ENCODE measurements around the gene S1PR1. TPM values are rescaled to one million over a fixed set of nuclear protein-coding genes. Genes with fewer than 3 reads are reported as not detected.

The S1PR1 gene
- polyA plus RNA-seq, 3 donors from 2014 or later, result 99.8 to 142 (median 126) TPM

GRCh38 chr1:101261623-101262022, 24.8 kb downstream of the S1PR1 start:
- DNase-seq, result no peak
- peaks cover 0 to 2% (median 2%) of the 10 kb centered on the region in 3 donors for H3K27me3 Mint-ChIP-seq (ENCODE audit: low read depth in 3 of 3)
- H3K36me3 Mint-ChIP-seq, result no peaks in the 10 kb centered on the region
- H3K9me3 Mint-ChIP-seq, result no peaks in the 10 kb centered on the region
- H3K4me3 Mint-ChIP-seq, result peak overlapping the region in 1 of 5 donors; percentile 27
- peaks cover 80 to 92% of the 10 kb centered on the region in 2 donors for H3K4me1 Mint-ChIP-seq
- peak overlapping the region in 3 of 6 donors; percentile 32 to 68 (median 65) for H3K27ac Mint-ChIP-seq

DNA sequence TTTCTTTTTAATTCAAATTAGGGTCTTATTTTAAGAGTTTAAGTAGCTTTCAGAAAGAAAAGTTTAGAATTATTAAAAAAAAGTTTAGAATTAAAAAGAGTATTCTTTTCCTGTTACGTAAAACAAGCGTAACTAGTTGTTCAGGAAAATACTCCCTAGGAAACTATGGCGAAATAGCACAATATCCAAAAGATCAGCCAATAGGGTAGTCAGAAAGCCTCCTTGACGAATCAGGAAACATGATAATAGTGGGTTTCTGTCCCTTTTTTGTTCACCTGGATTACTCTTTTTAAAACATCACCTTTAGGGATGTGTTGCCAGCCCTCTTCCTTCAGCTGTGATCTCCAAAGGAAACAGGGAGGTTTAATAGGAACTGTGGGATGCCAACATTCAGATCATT, 25.2 kb downstream of the S1PR1 start:
- Mint-ChIP-seq H3K27ac (peak overlapping the region; percentile 76 to 91 (median 88)), H3K4me1 (peaks cover 82 to 92% of the 10 kb centered on the region in 2 donors), H3K27me3 (ENCODE audit: low read depth in 3 of 3) (peaks cover 0 to 4% (median 2%) of the 10 kb centered on the region in 3 donors), H3K36me3 (no peaks in the 10 kb centered on the region), H3K9me3 (no peaks in the 10 kb centered on the region), H3K4me3 (peak overlapping the region; percentile 71 to 86 (median 78))
- DNase-seq, result no peak

DNA sequence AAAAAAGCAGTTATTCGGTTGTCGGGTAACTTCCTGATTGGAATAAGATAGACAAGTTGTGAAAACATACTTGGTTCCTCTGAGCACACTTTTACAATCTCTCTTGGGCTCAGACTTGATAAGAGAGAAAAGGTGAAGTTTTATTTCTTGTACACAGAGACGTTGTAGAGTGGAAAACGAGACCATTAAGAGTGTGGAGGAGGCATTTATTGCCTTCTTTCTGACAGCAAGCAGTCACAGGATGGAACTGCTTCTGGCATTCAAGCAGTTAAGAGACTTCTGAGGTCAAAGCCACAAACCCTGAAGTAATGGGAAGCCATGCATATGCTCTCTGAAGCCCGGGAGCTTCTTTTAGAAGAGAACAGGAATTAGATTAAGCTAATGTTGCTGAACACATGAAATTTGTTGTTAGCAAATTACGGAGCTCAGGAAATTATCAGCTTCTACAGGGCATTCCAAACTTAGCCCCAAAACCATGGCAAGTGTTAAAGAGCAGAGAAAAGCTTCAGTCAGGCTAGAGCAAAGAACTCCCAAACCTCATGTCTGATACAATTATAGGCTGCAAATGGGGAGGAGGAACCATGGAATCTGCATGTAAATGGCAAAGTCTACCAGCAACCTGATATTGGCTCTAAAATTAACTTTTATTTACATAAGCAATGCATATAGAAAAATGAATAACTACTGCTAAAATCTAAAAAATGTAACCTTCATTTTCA, 26.0 kb downstream of the S1PR1 start:
- no peaks in the 10 kb centered on the region for H3K9me3 Mint-ChIP-seq
- H3K27me3 Mint-ChIP-seq (ENCODE audit: low read depth in 3 of 3), result peaks cover 0 to 6% (median 2%) of the 10 kb centered on the region in 3 donors
- no peaks in the 10 kb centered on the region for H3K36me3 Mint-ChIP-seq
- peaks cover 82 to 92% of the 10 kb centered on the region in 2 donors for H3K4me1 Mint-ChIP-seq
- H3K27ac Mint-ChIP-seq, result peak overlapping the region; percentile 76 to 91 (median 88)
- peak overlapping the region; percentile 71 to 86 (median 78) for H3K4me3 Mint-ChIP-seq
- no peak for DNase-seq

GRCh38 chr1:101264697-101265096, 27.9 kb downstream of the S1PR1 start:
- H3K27ac Mint-ChIP-seq, result peak overlapping the region; percentile 78 to 93 (median 88)
- peak overlapping the region; percentile 63 to 81 (median 78) for H3K4me3 Mint-ChIP-seq
- no peak for DNase-seq
- peaks cover 71 to 85% of the 10 kb centered on the region in 2 donors for H3K4me1 Mint-ChIP-seq
- H3K27me3 Mint-ChIP-seq (ENCODE audit: low read depth in 3 of 3), result peaks cover 0 to 4% (median 2%) of the 10 kb centered on the region in 3 donors
- no peaks in the 10 kb centered on the region for H3K36me3 Mint-ChIP-seq
- H3K9me3 Mint-ChIP-seq, result no peaks in the 10 kb centered on the region

- DNase-seq, result no peak
- Mint-ChIP-seq H3K27me3 (ENCODE audit: low read depth in 3 of 3) (peaks cover 0 to 4% (median 2%) of the 10 kb centered on the region in 3 donors), H3K9me3 (peaks cover 0 to 2% (median 0%) of the 10 kb centered on the region in 6 donors), H3K4me1 (peaks cover 61 to 76% of the 10 kb centered on the region in 2 donors), H3K36me3 (peaks cover 0 to 3% (median 0%) of the 10 kb centered on the region in 3 donors), H3K4me3 (peak overlapping the region; percentile 1 to 81 (median 78)), H3K27ac (peak overlapping the region in 5 of 6 donors; percentile 27 to 92 (median 78))
Measured at GRCh38 chr1:101265684-101266083, 28.9 kb downstream of the S1PR1 start.

GRCh38 chr1:101267082-101267481, 30.3 kb downstream of the S1PR1 start:
- H3K4me3 Mint-ChIP-seq, result no peak overlapping the region
- no peak for DNase-seq
- peaks cover 0 to 4% (median 2%) of the 10 kb centered on the region in 3 donors for H3K27me3 Mint-ChIP-seq (ENCODE audit: low read depth in 3 of 3)
- H3K27ac Mint-ChIP-seq, result peak overlapping the region; percentile 2 to 71 (median 54)
- peaks cover 54 to 68% of the 10 kb centered on the region in 2 donors for H3K4me1 Mint-ChIP-seq
- peaks cover 0 to 13% (median 4%) of the 10 kb centered on the region in 6 donors for H3K9me3 Mint-ChIP-seq
- peaks cover 0 to 8% (median 0%) of the 10 kb centered on the region in 3 donors for H3K36me3 Mint-ChIP-seq

GRCh38 chr1:101268893-101269292, 32.1 kb downstream of the S1PR1 start:
- no peak for DNase-seq
- peaks cover 44 to 56% of the 10 kb centered on the region in 2 donors for H3K4me1 Mint-ChIP-seq

DNA sequence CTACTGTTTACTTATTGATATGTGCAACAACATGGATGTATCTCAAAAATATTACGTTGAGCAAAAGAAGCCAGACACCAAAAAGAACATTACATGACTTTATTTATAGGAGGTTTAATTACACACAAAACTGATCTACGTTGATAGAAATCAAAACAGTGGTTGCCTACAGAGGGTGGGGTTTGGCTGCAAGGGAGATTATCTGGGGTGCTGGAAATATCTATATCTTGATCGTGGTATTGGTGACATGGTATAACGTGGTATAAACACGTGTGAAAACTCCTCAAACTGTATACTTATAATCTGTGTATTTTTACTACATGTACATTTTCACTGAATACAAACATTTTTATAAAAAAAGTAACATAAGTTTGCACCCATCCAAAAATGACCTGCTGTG, 38.9 kb downstream of the S1PR1 start:
- Mint-ChIP-seq H3K27me3 (ENCODE audit: low read depth in 3 of 3) (no peaks in the 10 kb centered on the region), H3K27ac (peak overlapping the region in 3 of 6 donors; percentile 44 to 85 (median 60)), H3K9me3 (peaks cover 2 to 11% (median 6%) of the 10 kb centered on the region in 6 donors), H3K4me3 (peak overlapping the region in 1 of 5 donors; percentile 46), H3K4me1 (peaks cover 53 to 74% of the 10 kb centered on the region in 2 donors), H3K36me3 (peaks cover 0 to 5% (median 4%) of the 10 kb centered on the region in 3 donors)
- no peak for DNase-seq

More at GRCh38 chr1:101268893-101269292, 32.1 kb downstream of the S1PR1 start:
- Mint-ChIP-seq H3K27ac (no peak overlapping the region), H3K36me3 (peaks cover 0 to 8% (median 4%) of the 10 kb centered on the region in 3 donors), H3K27me3 (ENCODE audit: low read depth in 3 of 3) (peaks cover 0 to 4% (median 0%) of the 10 kb centered on the region in 3 donors), H3K9me3 (peaks cover 2 to 13% (median 6%) of the 10 kb centered on the region in 6 donors), H3K4me3 (no peak overlapping the region)

- peaks cover 65 to 82% of the 10 kb centered on the region in 2 donors for H3K4me1 Mint-ChIP-seq
- H3K27ac Mint-ChIP-seq, result peak overlapping the region in 5 of 6 donors; percentile 65 to 99 (median 86)
- DNase-seq, result no peak
- H3K27me3 Mint-ChIP-seq (ENCODE audit: low read depth in 3 of 3), result no peaks in the 10 kb centered on the region
- peaks cover 0 to 4% (median 0%) of the 10 kb centered on the region in 3 donors for H3K36me3 Mint-ChIP-seq
- peaks cover 0 to 5% (median under 1%) of the 10 kb centered on the region in 6 donors for H3K9me3 Mint-ChIP-seq
- peak overlapping the region in 1 of 5 donors; percentile 48 for H3K4me3 Mint-ChIP-seq
Measured at GRCh38 chr1:101276818-101277217, 40.0 kb downstream of the S1PR1 start.

DNA sequence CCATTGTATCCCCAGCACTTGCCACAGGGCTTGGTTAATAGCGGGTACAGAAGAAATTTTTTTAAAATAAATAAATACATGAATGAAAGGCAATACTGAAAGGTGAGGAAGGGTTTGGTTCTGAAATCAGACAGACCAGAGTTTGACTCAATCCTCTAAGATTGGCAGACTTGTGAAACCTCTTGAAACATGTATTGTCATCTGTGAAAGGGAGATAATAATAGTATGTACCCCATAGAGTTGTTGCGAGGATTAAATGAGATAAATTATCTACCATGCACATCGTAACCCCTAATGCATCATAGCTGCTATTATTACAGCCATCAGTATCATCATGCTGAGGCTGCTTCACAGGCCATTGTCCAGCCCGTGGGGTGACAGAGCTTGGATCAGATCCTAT, 41.4 kb downstream of the S1PR1 start:
- H3K9me3 Mint-ChIP-seq, result peaks cover 0 to 1% (median 0%) of the 10 kb centered on the region in 6 donors
- peak overlapping the region; percentile 79 to 96 (median 88) for H3K4me3 Mint-ChIP-seq
- H3K36me3 Mint-ChIP-seq, result no peaks in the 10 kb centered on the region
- peak overlapping the region; percentile 87 to 99 (median 94) for H3K27ac Mint-ChIP-seq
- DNase-seq, result no peak
- peaks cover 79 to 96% of the 10 kb centered on the region in 2 donors for H3K4me1 Mint-ChIP-seq
- peaks cover 0 to 1% (median 0%) of the 10 kb centered on the region in 3 donors for H3K27me3 Mint-ChIP-seq (ENCODE audit: low read depth in 3 of 3)

GRCh38 chr1:101278845-101279244, 42.0 kb downstream of the S1PR1 start:
- peaks cover 0 to 1% (median 0%) of the 10 kb centered on the region in 3 donors for H3K27me3 Mint-ChIP-seq (ENCODE audit: low read depth in 3 of 3)
- H3K9me3 Mint-ChIP-seq, result no peaks in the 10 kb centered on the region
- peak; percentile 43 to 46 (median 44) for DNase-seq
- peaks cover 85 to 100% of the 10 kb centered on the region in 2 donors for H3K4me1 Mint-ChIP-seq
- no peaks in the 10 kb centered on the region for H3K36me3 Mint-ChIP-seq
- peak overlapping the region; percentile 87 to 99 (median 94) for H3K27ac Mint-ChIP-seq
- peak overlapping the region; percentile 79 to 96 (median 88) for H3K4me3 Mint-ChIP-seq

DNA sequence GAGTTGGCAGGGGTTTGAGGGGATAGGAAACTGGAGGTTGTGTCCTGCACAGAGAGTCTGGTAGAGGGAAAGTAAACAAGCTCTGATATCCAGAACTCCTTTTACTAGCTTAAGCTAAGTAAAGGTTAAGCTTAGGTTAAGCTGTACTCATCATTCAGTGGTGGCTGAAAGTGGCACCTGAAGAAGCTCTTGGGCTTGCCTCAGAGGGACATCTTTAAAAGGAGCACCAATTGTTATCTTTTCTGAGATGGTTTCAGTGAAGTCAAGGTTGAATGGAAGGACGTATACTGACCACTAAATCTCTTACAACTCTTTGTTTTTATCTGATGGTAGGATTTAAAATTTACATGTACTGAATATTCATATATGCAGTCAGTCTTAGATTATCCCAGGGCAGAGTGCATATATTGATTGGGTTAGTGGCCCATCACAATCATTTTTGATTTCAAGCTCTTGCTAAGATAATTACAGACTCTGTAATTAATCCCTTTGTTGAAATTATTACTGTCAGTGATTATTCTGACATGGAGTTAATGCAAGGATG, 43.3 kb downstream of the S1PR1 start:
- H3K27me3 Mint-ChIP-seq (ENCODE audit: low read depth in 3 of 3), result peaks cover 0 to 1% (median 0%) of the 10 kb centered on the region in 3 donors
- no peak for DNase-seq
- H3K36me3 Mint-ChIP-seq, result no peaks in the 10 kb centered on the region
- H3K4me3 Mint-ChIP-seq, result peak overlapping the region; percentile 79 to 96 (median 88)
- H3K4me1 Mint-ChIP-seq, result peaks cover 97 to 100% of the 10 kb centered on the region in 2 donors
- H3K27ac Mint-ChIP-seq, result peak overlapping the region; percentile 87 to 99 (median 94)
- H3K9me3 Mint-ChIP-seq, result no peaks in the 10 kb centered on the region

- Mint-ChIP-seq H3K4me1 (peaks cover 98 to 100% of the 10 kb centered on the region in 2 donors), H3K36me3 (no peaks in the 10 kb centered on the region), H3K9me3 (no peaks in the 10 kb centered on the region), H3K27ac (peak overlapping the region; percentile 87 to 99 (median 94)), H3K4me3 (peak overlapping the region; percentile 59 to 82 (median 78)), H3K27me3 (ENCODE audit: low read depth in 3 of 3) (peaks cover 0 to 1% (median 0%) of the 10 kb centered on the region in 3 donors)
- no peak for DNase-seq
Measured at GRCh38 chr1:101280942-101281654, 44.3 kb downstream of the S1PR1 start.
